ENCODE results near the gene TCP1. TPM values are rescaled to one million over a fixed set of nuclear protein-coding genes. Genes with fewer than 3 reads are reported as not detected.
"Not testable (repeated sequence)": the region's sequence is repeated elsewhere in the genome, so short reads cannot be mapped to it uniquely, and the experiment has no call there.

TCP1 gene
- total RNA-seq, 1 experiment from 2014 or later: 528 TPM

- H3K27me3 ChIP-seq (replicated peaks; ENCODE audit: insufficient read depth, low read depth, low read length, poor library complexity): no peaks in the 10 kb centered on the region
- peaks cover 96% of the 10 kb centered on the region for H3K36me3 ChIP-seq (ENCODE audit: insufficient read depth, low read length, poor library complexity, severe bottlenecking)
- ChIA-PET POLR2A (ENCODE audit: low non-redundant PET) (no interaction called here), CTCF (interaction anchor here (0.6 kb wide), 1 partner anchor 269 kb away, joined by 4 read pairs; no protein-coding TSS in a partner anchor)
- intact Hi-C loops (cut with micrococcal nuclease; ENCODE audit: unreplicated experiment): no loop called here
- DNase-seq (ENCODE audit: low spot score): no peak
- H3K9me3 ChIP-seq (ENCODE audit: low read depth, low read length, poor library complexity, severe bottlenecking): no peaks in the 10 kb centered on the region
- no TSS peak for BruUV-seq (replicated peaks)
- TF ChIP-seq, protein P1, sequence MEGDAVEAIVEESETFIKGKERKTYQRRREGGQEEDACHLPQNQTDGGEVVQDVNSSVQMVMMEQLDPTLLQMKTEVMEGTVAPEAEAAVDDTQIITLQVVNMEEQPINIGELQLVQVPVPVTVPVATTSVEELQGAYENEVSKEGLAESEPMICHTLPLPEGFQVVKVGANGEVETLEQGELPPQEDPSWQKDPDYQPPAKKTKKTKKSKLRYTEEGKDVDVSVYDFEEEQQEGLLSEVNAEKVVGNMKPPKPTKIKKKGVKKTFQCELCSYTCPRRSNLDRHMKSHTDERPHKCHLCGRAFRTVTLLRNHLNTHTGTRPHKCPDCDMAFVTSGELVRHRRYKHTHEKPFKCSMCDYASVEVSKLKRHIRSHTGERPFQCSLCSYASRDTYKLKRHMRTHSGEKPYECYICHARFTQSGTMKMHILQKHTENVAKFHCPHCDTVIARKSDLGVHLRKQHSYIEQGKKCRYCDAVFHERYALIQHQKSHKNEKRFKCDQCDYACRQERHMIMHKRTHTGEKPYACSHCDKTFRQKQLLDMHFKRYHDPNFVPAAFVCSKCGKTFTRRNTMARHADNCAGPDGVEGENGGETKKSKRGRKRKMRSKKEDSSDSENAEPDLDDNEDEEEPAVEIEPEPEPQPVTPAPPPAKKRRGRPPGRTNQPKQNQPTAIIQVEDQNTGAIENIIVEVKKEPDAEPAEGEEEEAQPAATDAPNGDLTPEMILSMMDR (conservative IDR thresholded peaks at IDR 0.05; ENCODE audit: low read depth, low read length): no peak
- no peak for TF ChIP-seq EZH2 (IDR thresholded peaks at IDR 0.05; ENCODE audit: borderline replicate concordance, low read depth, low read length, poor library complexity, severe bottlenecking)
- no peak overlapping the region for H3K4me3 ChIP-seq (ENCODE audit: low read depth, low read length, poor library complexity, severe bottlenecking)
- no peaks in the 10 kb centered on the region for H3K4me1 ChIP-seq (ENCODE audit: insufficient read depth, low read length, poor library complexity, severe bottlenecking)
- H3K27ac ChIP-seq (ENCODE audit: low read depth, low read length, poor library complexity, severe bottlenecking): no peak overlapping the region
These were observed 35.0 kb downstream of the TCP1 start for GRCh38 chr6:159754401-159754800.

DNA sequence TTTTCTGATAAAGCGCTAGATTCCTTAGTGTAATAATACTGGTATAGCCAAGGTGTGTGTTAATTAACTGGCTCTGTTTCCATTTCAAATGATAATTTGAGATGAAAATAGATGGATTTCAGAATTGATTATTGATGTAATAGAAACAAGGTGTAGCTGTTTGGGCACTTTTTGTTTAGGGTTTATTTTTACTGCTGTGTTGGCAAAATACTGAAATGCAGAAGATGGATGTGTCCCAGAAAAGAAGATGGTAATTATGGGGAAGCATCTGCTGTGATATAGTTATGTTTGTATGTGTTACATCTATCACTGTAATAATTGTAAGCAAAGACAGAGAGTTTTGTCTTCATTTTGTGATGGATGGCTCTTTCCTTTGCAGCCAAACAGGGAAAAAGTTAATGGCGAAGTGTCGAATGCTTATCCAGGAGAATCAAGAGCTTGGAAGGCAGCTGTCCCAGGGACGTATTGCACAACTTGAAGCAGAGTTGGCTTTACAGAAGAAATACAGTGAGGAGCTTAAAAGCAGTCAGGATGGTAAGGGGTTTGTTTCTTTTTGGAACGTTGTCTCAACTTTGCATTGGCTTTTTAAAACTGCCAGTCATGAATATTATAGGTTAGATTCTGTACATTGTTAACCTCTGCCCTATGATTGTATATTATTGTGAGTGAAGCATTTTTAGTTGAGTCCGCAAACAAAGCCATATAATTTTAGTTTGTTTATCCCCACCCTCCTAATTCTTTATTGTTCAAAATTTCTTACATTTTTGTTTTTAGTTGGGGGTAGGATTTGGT, 36.1 kb downstream of the TCP1 start:
- H3K27me3 ChIP-seq (replicated peaks; ENCODE audit: insufficient read depth, low read depth, low read length, poor library complexity): no peaks in the 10 kb centered on the region
- no peak overlapping the region for H3K4me3 ChIP-seq (ENCODE audit: low read depth, low read length, poor library complexity, severe bottlenecking)
- no TSS peak for BruUV-seq (replicated peaks)
- POLR2A ChIA-PET (ENCODE audit: low non-redundant PET): no interaction called here
- no peak for DNase-seq (ENCODE audit: low spot score)
- no peaks in the 10 kb centered on the region for H3K9me3 ChIP-seq (ENCODE audit: low read depth, low read length, poor library complexity, severe bottlenecking)
- CTCF ChIA-PET: no interaction called here
- H3K27ac ChIP-seq (ENCODE audit: low read depth, low read length, poor library complexity, severe bottlenecking): no peak overlapping the region
- intact Hi-C loops (cut with micrococcal nuclease; ENCODE audit: unreplicated experiment): no loop called here
- TF ChIP-seq, protein P1 (conservative IDR thresholded peaks at IDR 0.05; ENCODE audit: low read depth, low read length): no peak
- TF ChIP-seq EZH2 (IDR thresholded peaks at IDR 0.05; ENCODE audit: borderline replicate concordance, low read depth, low read length, poor library complexity, severe bottlenecking): no peak
- H3K4me1 ChIP-seq (ENCODE audit: insufficient read depth, low read length, poor library complexity, severe bottlenecking): no peaks in the 10 kb centered on the region
- H3K36me3 ChIP-seq (ENCODE audit: insufficient read depth, low read length, poor library complexity, severe bottlenecking): peaks cover 100% of the 10 kb centered on the region

DNA sequence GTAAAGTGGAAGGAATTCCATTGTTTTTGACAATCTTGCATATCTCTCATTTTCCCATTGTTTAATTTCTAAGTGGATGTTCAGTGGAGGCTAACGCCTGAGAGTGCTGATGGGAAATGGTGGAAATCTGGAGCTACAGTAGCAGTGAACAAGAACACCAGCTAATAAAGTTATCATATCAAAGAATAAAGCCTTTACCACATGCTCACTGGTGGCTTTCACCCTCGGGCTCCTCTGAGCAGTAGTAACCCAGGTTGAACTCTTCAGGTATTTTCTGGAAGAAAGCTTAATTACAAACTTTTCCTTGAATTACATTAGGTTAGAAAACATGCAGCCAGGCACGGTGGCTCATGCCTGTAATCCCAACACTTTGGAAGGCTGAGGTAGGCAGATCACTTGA, 38.0 kb downstream of the TCP1 start:
- Histone ChIP-seq H3K27ac (ENCODE audit: low read depth, low read length, poor library complexity, severe bottlenecking) (no peak overlapping the region), H3K9me3 (ENCODE audit: low read depth, low read length, poor library complexity, severe bottlenecking) (no peaks in the 10 kb centered on the region), H3K4me1 (ENCODE audit: insufficient read depth, low read length, poor library complexity, severe bottlenecking) (no peaks in the 10 kb centered on the region), H3K36me3 (ENCODE audit: insufficient read depth, low read length, poor library complexity, severe bottlenecking) (peaks cover 100% of the 10 kb centered on the region), H3K27me3 (replicated peaks; ENCODE audit: insufficient read depth, low read depth, low read length, poor library complexity) (no peaks in the 10 kb centered on the region), H3K4me3 (ENCODE audit: low read depth, low read length, poor library complexity, severe bottlenecking) (no peak overlapping the region)
- TF ChIP-seq, protein P1 (conservative IDR thresholded peaks at IDR 0.05; ENCODE audit: low read depth, low read length): no peak
- no peak for TF ChIP-seq EZH2 (IDR thresholded peaks at IDR 0.05; ENCODE audit: borderline replicate concordance, low read depth, low read length, poor library complexity, severe bottlenecking)
- ChIA-PET POLR2A (ENCODE audit: low non-redundant PET) (no interaction called here), CTCF (no interaction called here)
- no peak for DNase-seq (ENCODE audit: low spot score)
- intact Hi-C loops (cut with micrococcal nuclease; ENCODE audit: unreplicated experiment): no loop called here
- no TSS peak for BruUV-seq (replicated peaks)

DNA sequence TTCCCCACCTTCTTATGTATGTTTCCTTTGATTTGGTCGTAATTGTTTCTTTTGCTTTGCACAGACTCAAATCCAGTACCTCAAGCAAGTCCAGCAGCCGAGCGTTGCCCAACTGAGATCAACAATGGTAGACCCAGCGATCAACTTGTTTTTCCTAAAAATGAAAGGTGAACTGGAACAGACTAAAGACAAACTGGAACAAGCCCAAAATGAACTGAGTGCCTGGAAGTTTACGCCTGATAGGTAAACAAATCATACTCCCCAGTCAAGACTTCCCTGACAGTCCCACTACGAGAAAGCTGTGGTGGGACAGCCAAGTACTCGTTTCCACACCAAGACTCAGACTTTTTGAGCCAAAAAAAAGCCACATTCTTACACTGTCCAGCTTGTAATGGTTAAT, 41.3 kb downstream of the TCP1 start:
- POLR2A ChIA-PET (ENCODE audit: low non-redundant PET); intact Hi-C loops (cut with micrococcal nuclease; ENCODE audit: unreplicated experiment): not testable (repeated sequence)

More for the DNA sequence above, 41.3 kb downstream of the TCP1 start:
- H3K4me1 ChIP-seq (ENCODE audit: insufficient read depth, low read length, poor library complexity, severe bottlenecking); BruUV-seq (replicated peaks); H3K9me3 ChIP-seq (ENCODE audit: low read depth, low read length, poor library complexity, severe bottlenecking); DNase-seq (ENCODE audit: low spot score); H3K27me3 ChIP-seq (replicated peaks; ENCODE audit: insufficient read depth, low read depth, low read length, poor library complexity); CTCF ChIA-PET; H3K4me3 ChIP-seq (ENCODE audit: low read depth, low read length, poor library complexity, severe bottlenecking): not testable (repeated sequence)
- Histone ChIP-seq H3K36me3 (ENCODE audit: insufficient read depth, low read length, poor library complexity, severe bottlenecking) (peaks cover 100% of the 10 kb centered on the region), H3K27ac (ENCODE audit: low read depth, low read length, poor library complexity, severe bottlenecking) (peak overlapping the region; percentile 15)
